Liver (tissue), 9 donors: Measurements from ENCODE around the gene DPYSL4. TPM values are rescaled to one million over a fixed set of nuclear protein-coding genes. Genes with fewer than 3 reads are reported as not detected.

Experiments used
- DNase-seq: peaks from one replicate; pipeline ENCODE4 v3.0.0-alpha.2; 2017; ENCODE audit warnings: low spot score
- H3K27ac ChIP-seq, 2 donors: one replicate each; pipeline ENCODE4 v1.7.0; 2013; ENCODE audit warnings: inconsistent platforms in 2 of 2, low read length in 2 of 2, control low read depth in 1 of 2, low read depth in 1 of 2, mild to moderate bottlenecking in 1 of 2
- H3K27me3 ChIP-seq, 4 donors: one replicate each; pipeline versions ENCODE4 v1.6.1 to v1.7.0; 2013; ENCODE audit warnings: low read length in 3 of 4, inconsistent platforms in 1 of 4, mild to moderate bottlenecking in 1 of 4, moderate library complexity in 1 of 4; ENCODE audit not compliant: control insufficient read depth in 4 of 4, insufficient read depth in 4 of 4
- H3K36me3 ChIP-seq, 4 donors: one replicate each; pipeline versions ENCODE4 v1.6.1 to v1.7.0; 2013; ENCODE audit warnings: low read length in 3 of 4, mild to moderate bottlenecking in 3 of 4, low read depth in 1 of 4, moderate library complexity in 1 of 4; ENCODE audit not compliant: control insufficient read depth in 4 of 4, insufficient read depth in 3 of 4
- H3K4me1 ChIP-seq, 4 donors: one replicate each; pipeline versions ENCODE4 v1.6.1 to v1.7.0; 2013; ENCODE audit warnings: low read length in 3 of 4, mild to moderate bottlenecking in 3 of 4, moderate library complexity in 1 of 4; ENCODE audit not compliant: control insufficient read depth in 4 of 4, insufficient read depth in 4 of 4
- H3K4me3 ChIP-seq, 3 donors: one replicate each; pipeline versions ENCODE4 v1.6.1 to v1.7.0; 2013; ENCODE audit warnings: low read length in 3 of 3, control low read depth in 1 of 3, low read depth in 1 of 3, mild to moderate bottlenecking in 1 of 3
- H3K9ac ChIP-seq, 2 donors: one replicate each; pipeline ENCODE4 v1.7.0; 2013; ENCODE audit warnings: low read length in 2 of 2, mild to moderate bottlenecking in 2 of 2, moderate library complexity in 2 of 2, control low read depth in 1 of 2, low read depth in 1 of 2
- H3K9me3 ChIP-seq, 4 donors: one replicate each; pipeline versions ENCODE4 v1.6.1 to v1.7.0; 2013; ENCODE audit warnings: low read length in 3 of 4; ENCODE audit not compliant: control insufficient read depth in 4 of 4
- FOXA1 ChIP-seq: IDR thresholded peaks from 2 replicates; pipeline ENCODE4 v1.6.1; 2016; ENCODE audit warnings: antibody characterized with exemption
- HNF4A ChIP-seq, 2 donors: conservative IDR thresholded peaks; 2 replicates each; pipeline ENCODE4 v1.6.1; 2016; ENCODE audit warnings: antibody characterized with exemption in 2 of 2, mild to moderate bottlenecking in 2 of 2
- JUND ChIP-seq, 2 donors: IDR thresholded peaks; 2 replicates each; pipeline ENCODE4 v1.6.1; 2016; ENCODE audit warnings: antibody characterized with exemption in 2 of 2
- NR2F2 ChIP-seq: IDR thresholded peaks from 2 replicates; pipeline ENCODE4 v1.6.1; 2016; ENCODE audit warnings: antibody characterized with exemption
- RAD21 ChIP-seq, 2 donors: IDR thresholded peaks; 2 replicates each; pipeline ENCODE4 v1.6.1; 2016; ENCODE audit warnings: antibody characterized with exemption in 2 of 2, mild to moderate bottlenecking in 2 of 2
- RXRA ChIP-seq, 2 donors: IDR thresholded peaks; 2 replicates each; pipeline ENCODE4 v1.6.1; 2017 to 2018; ENCODE audit warnings: antibody characterized with exemption in 2 of 2, mild to moderate bottlenecking in 1 of 2
- SP1 ChIP-seq: IDR thresholded peaks from 2 replicates; pipeline ENCODE4 v1.6.1; 2018; ENCODE audit warnings: antibody characterized with exemption, mild to moderate bottlenecking
- YY1 ChIP-seq: IDR thresholded peaks from 2 replicates; pipeline ENCODE4 v1.6.1; 2016; ENCODE audit warnings: antibody characterized with exemption, mild to moderate bottlenecking
- whole genome bisulfite sequencing: extraction: QIAGEN DNeasy Blood & Tissue Kit; methylation state at CpG from one replicate; pipeline ENCODE4 v1.1.7; 2013; 5-methylcytosine and 5-hydroxymethylcytosine counted together
- polyA plus RNA-seq, 2 donors: library from polyadenylated mRNA; stranded (reverse) in 1 of 2; unstranded in 1 of 2; fragments of 200-250 nt in 1 of 2; fragments of >200 nt in 1 of 2; fragmentation: Nextera tagmentation in 1 of 2; extraction: Ambion mirVana in 1 of 2; gene quantifications; one replicate each; pipeline versions ENCODE4 v1.2.1 to v1.2.3, GENCODE V29; 2013 to 2015
- total RNA-seq, 2 donors: library from RNA; depleted of rRNA; stranded (reverse); fragments of >200 nt; gene quantifications; one replicate each; pipeline ENCODE4 v1.2.3, GENCODE V29; 2014
- TF ChIP-seq, protein P1 (sequence below): fragments of 150-350 bp; IDR thresholded peaks from 2 replicates; pipeline ENCODE4 v1.5.1; 2017; ENCODE audit warnings: improper control_type of control experiment, low read depth, low read length; ENCODE audit not compliant: missing input control
- TF ChIP-seq, protein P2 (sequence below): IDR thresholded peaks from 2 replicates; pipeline ENCODE4 v1.6.1; 2016; ENCODE audit warnings: antibody characterized with exemption
- TF ChIP-seq, protein P3 (sequence below): IDR thresholded peaks from 2 replicates; pipeline ENCODE4 v1.6.1; 2016; ENCODE audit warnings: antibody characterized with exemption
- TF ChIP-seq, protein P4 (sequence below): IDR thresholded peaks from 2 replicates; pipeline ENCODE4 v1.6.1; 2016; ENCODE audit warnings: antibody characterized with exemption, mild to moderate bottlenecking
- TF ChIP-seq, protein P5 (sequence below): IDR thresholded peaks from 2 replicates; pipeline ENCODE4 v1.6.1; 2016; ENCODE audit warnings: antibody characterized with exemption
- donor health status: healthy.
- donor health status: healthy.
- donor health status: healthy.
- donor health status: healthy.
- donor health status: healthy.

Gene DPYSL4
- total and polyA plus RNA-seq, 4 donors = 0.19 to 2.2 (median 0.26) TPM

DNA sequence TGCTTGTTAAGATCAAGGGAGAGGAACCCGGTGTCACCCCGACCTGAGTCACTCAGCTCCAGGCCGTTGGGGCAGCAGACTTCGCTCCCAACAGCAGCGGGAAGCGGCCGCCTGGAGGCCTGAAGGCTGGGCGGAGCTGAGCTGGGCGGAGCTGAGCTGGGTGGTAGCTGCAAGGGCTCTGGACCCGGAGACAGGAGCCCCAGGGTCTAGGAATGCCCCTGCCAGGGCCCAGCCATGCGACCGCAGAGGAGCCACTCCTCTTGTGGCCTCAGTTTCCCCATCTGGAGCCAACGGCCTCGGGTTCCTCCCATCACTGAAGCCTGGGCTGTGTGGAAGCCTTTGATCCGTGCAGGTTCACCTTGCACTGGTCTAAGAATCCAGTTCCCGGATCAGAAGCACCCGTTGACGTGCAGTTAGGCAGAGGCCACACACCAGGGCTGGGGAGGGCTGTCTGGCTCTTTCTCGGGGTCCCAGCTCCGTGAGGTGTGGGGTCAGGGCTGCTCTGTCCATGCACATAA lies 21.9 kb upstream of the DPYSL4 start:
- Histone ChIP-seq H3K27ac (no peak overlapping the region), H3K4me3 (no peak overlapping the region), H3K9ac (no peak overlapping the region), H3K27me3 (peaks cover 0 to 3% (median 2%) of the 10 kb centered on the region in 4 donors), H3K9me3 (no peaks in the 10 kb centered on the region), H3K4me1 (peaks cover 0 to 7% (median 1%) of the 10 kb centered on the region in 4 donors), H3K36me3 (no peaks in the 10 kb centered on the region)
- peak in 1 of 2 donors; percentile 34 for TF ChIP-seq HNF4A (conservative IDR thresholded peaks at IDR 0.05)
- TF ChIP-seq, protein P1, sequence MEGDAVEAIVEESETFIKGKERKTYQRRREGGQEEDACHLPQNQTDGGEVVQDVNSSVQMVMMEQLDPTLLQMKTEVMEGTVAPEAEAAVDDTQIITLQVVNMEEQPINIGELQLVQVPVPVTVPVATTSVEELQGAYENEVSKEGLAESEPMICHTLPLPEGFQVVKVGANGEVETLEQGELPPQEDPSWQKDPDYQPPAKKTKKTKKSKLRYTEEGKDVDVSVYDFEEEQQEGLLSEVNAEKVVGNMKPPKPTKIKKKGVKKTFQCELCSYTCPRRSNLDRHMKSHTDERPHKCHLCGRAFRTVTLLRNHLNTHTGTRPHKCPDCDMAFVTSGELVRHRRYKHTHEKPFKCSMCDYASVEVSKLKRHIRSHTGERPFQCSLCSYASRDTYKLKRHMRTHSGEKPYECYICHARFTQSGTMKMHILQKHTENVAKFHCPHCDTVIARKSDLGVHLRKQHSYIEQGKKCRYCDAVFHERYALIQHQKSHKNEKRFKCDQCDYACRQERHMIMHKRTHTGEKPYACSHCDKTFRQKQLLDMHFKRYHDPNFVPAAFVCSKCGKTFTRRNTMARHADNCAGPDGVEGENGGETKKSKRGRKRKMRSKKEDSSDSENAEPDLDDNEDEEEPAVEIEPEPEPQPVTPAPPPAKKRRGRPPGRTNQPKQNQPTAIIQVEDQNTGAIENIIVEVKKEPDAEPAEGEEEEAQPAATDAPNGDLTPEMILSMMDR = no peak
- DNase-seq = no peak
- 37% methylated on average over 20 of the region's 20 CpGs for WGBS

DNA sequence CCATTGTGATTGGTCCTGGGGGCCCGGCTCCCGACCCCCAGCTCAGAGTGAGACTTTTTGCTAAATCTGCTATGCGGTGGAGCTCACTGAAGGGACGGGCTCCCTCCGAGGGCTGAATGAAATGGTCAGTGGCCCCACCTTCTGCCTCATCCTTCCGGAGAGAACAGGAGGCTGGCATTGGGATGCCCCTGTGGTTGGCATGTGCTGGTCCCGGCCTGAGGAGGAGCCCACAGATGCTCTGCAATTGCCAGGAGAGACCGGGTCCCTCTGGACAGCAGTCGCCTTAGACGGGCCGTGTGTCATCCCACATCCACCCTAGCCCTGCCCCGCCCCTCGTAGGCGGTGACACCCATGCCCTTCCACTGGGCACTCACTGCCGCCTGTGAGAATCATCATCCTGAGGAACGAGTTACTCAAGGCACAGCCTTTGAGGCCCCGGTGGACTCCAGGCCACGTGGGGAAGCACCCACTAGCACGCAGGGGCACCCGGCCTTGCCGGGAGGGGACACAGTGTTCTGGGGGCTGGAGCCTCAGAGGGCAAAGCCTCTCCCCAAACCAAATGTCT lies 21.2 kb upstream of the DPYSL4 start:
- H3K4me1 ChIP-seq = peaks cover 0 to 7% (median 1%) of the 10 kb centered on the region in 4 donors
- H3K36me3 ChIP-seq = no peaks in the 10 kb centered on the region
- H3K27ac ChIP-seq = no peak overlapping the region
- TF ChIP-seq FOXA1 = no peak
- TF ChIP-seq, protein P1 = no peak
- TF ChIP-seq RAD21 (IDR thresholded peaks at IDR 0.05) = no peak
- TF ChIP-seq, protein P2, sequence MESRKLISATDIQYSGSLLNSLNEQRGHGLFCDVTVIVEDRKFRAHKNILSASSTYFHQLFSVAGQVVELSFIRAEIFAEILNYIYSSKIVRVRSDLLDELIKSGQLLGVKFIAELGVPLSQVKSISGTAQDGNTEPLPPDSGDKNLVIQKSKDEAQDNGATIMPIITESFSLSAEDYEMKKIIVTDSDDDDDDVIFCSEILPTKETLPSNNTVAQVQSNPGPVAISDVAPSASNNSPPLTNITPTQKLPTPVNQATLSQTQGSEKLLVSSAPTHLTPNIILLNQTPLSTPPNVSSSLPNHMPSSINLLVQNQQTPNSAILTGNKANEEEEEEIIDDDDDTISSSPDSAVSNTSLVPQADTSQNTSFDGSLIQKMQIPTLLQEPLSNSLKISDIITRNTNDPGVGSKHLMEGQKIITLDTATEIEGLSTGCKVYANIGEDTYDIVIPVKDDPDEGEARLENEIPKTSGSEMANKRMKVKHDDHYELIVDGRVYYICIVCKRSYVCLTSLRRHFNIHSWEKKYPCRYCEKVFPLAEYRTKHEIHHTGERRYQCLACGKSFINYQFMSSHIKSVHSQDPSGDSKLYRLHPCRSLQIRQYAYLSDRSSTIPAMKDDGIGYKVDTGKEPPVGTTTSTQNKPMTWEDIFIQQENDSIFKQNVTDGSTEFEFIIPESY = no peak
- TF ChIP-seq NR2F2 = no peak
- no peak for TF ChIP-seq JUND (IDR thresholded peaks at IDR 0.05)
- TF ChIP-seq HNF4A (conservative IDR thresholded peaks at IDR 0.05) = no peak
- no peak for TF ChIP-seq SP1
- TF ChIP-seq, protein P3, sequence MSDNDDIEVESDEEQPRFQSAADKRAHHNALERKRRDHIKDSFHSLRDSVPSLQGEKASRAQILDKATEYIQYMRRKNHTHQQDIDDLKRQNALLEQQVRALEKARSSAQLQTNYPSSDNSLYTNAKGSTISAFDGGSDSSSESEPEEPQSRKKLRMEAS = no peak
- TF ChIP-seq, protein P4, sequence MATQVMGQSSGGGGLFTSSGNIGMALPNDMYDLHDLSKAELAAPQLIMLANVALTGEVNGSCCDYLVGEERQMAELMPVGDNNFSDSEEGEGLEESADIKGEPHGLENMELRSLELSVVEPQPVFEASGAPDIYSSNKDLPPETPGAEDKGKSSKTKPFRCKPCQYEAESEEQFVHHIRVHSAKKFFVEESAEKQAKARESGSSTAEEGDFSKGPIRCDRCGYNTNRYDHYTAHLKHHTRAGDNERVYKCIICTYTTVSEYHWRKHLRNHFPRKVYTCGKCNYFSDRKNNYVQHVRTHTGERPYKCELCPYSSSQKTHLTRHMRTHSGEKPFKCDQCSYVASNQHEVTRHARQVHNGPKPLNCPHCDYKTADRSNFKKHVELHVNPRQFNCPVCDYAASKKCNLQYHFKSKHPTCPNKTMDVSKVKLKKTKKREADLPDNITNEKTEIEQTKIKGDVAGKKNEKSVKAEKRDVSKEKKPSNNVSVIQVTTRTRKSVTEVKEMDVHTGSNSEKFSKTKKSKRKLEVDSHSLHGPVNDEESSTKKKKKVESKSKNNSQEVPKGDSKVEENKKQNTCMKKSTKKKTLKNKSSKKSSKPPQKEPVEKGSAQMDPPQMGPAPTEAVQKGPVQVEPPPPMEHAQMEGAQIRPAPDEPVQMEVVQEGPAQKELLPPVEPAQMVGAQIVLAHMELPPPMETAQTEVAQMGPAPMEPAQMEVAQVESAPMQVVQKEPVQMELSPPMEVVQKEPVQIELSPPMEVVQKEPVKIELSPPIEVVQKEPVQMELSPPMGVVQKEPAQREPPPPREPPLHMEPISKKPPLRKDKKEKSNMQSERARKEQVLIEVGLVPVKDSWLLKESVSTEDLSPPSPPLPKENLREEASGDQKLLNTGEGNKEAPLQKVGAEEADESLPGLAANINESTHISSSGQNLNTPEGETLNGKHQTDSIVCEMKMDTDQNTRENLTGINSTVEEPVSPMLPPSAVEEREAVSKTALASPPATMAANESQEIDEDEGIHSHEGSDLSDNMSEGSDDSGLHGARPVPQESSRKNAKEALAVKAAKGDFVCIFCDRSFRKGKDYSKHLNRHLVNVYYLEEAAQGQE = no peak
- TF ChIP-seq RXRA (IDR thresholded peaks at IDR 0.05) = no peak
- TF ChIP-seq, protein P5, sequence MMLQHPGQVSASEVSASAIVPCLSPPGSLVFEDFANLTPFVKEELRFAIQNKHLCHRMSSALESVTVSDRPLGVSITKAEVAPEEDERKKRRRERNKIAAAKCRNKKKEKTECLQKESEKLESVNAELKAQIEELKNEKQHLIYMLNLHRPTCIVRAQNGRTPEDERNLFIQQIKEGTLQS = no peak
- no peak for TF ChIP-seq YY1
- no peak overlapping the region for H3K9ac ChIP-seq
- 89% methylated on average over 21 of the region's 21 CpGs for WGBS
- H3K9me3 ChIP-seq = no peaks in the 10 kb centered on the region
- H3K27me3 ChIP-seq = peaks cover 0 to 3% (median 2%) of the 10 kb centered on the region in 4 donors
- H3K4me3 ChIP-seq = no peak overlapping the region
- DNase-seq = no peak
